MCF 10A (cell line): ENCODE data around the gene MYOCOS. TPM values are rescaled to one million over a fixed set of nuclear protein-coding genes. Genes with fewer than 3 reads are reported as not detected.

Experiments used
- Bru-seq: library from RNA; stranded (reverse); fragments of 400-500 nt; gene quantifications from one replicate; lab custom pipeline; 2021; lab: Mats Ljungman, UMichigan
- BruChase-seq, 2 experiments: library from RNA; stranded (reverse); fragments of 400-500 nt; gene quantifications; one replicate each; lab custom pipeline; 2021; lab: Mats Ljungman, UMichigan
- BruUV-seq: library from RNA; stranded (reverse); fragments of 400-500 nt; replicated peaks from 2 replicates; lab custom pipeline; 2021; lab: Mats Ljungman, UMichigan
- CTCF ChIA-PET: fragments of 300-600 bp; sonication (Branson Sonifier 250); formaldehyde crosslinking; extraction: SDS; loops from one replicate; lab custom pipeline; 2021; ENCODE audit warnings: antibody characterized with exemption, inconsistent platforms; lab: Yijun Ruan, JAX
- POLR2A ChIA-PET: fragments of 300-600, 350-650 bp; sonication (Branson Sonifier 250); formaldehyde crosslinking; extraction: SDS; loops from one replicate; lab custom pipeline; 2020; ENCODE audit warnings: antibody characterized with exemption, inconsistent platforms; lab: Yijun Ruan, JAX
- DNase-seq: peaks from one replicate; pipeline ENCODE4 v3.0.0-alpha.2; 2018; ENCODE audit not compliant: unreplicated experiment
- H3K27ac Mint-ChIP-seq: one replicate; pipeline ENCODE4 v1.8.0; 2022; ENCODE audit warnings: mild to moderate bottlenecking, low read depth, mixed read lengths; ENCODE audit not compliant: unreplicated experiment
- H3K27me3 Mint-ChIP-seq: one replicate; pipeline ENCODE4 v1.8.0; 2022; ENCODE audit warnings: mixed read lengths; ENCODE audit not compliant: insufficient read depth, unreplicated experiment
- H3K36me3 Mint-ChIP-seq: one replicate; pipeline ENCODE4 v1.8.0; 2022; ENCODE audit warnings: mild to moderate bottlenecking, moderate library complexity, mixed read lengths; ENCODE audit not compliant: insufficient read depth, unreplicated experiment
- H3K4me1 Mint-ChIP-seq: one replicate; pipeline ENCODE4 v1.8.0; 2022; ENCODE audit warnings: mixed read lengths; ENCODE audit not compliant: insufficient read depth, unreplicated experiment
- H3K4me3 Mint-ChIP-seq: one replicate; pipeline ENCODE4 v1.8.0; 2022; ENCODE audit warnings: mild to moderate bottlenecking, moderate library complexity, mixed read lengths; ENCODE audit not compliant: unreplicated experiment
- H3K9me3 Mint-ChIP-seq: one replicate; pipeline ENCODE4 v1.8.0; 2022; ENCODE audit warnings: mixed read lengths; ENCODE audit not compliant: unreplicated experiment
- intact Hi-C: fragments of 100-400 bp; cut with micrococcal nuclease; formaldehyde crosslinking; loops from 2 replicates; pipeline ENCODE4 v1.14.1; 2022
- long read RNA-seq: library from polyadenylated mRNA; stranded (forward); transcript quantifications from one replicate; pipeline ENCODE4 v2.0.0, GENCODE V29; 2022
- total RNA-seq: library from RNA; stranded (reverse); gene quantifications from 2 replicates; pipeline ENCODE4 v1.2.3, GENCODE V29; 2022
- TF ChIP-seq, protein P1 (sequence below): fragments of 200-600 bp; IDR thresholded peaks from one replicate; pipeline ENCODE4 v1.8.0; 2022; ENCODE audit warnings: antibody characterized with exemption, mild to moderate bottlenecking; ENCODE audit not compliant: unreplicated experiment

The MYOCOS gene
- total RNA-seq (0.23 and 0.25 TPM in 2 replicates), Bru-seq, nascent RNA (percentile 50 among the genes with signal in this experiment), BruChase-seq, experiment 1, labeled RNA remaining after a 6-hour chase (percentile 62 among the genes with signal in this experiment), BruChase-seq, experiment 2, labeled RNA remaining after a 2-hour chase (percentile 47 among the genes with signal in this experiment)
- long read RNA-seq: 0 reads

DNA sequence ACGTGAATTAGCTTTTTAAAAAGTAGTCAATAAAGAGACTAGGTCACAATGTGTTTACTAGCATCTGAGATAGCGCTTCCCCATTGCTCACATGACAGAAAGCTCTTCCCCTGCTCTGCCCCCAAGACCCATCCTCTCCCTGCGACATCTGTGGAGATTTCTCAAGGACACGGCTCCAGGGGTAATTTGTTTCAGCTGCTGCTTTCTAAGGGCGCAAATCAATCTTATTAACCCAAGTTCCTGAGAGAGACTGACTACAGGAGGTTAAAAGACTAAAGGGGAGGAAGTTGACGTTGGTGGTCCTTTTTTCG lies at the start of gene MYOCOS:
Gene MYOCOS, plus strand, starts transcription at position 92 of the 311 bp plus-strand sequence. CDS start 1,641 bp downstream, outside the sequence.
- no TSS peak for BruUV-seq
- intact Hi-C loops: no loop called here
- Mint-ChIP-seq H3K4me1 (no peaks in the 10 kb centered on the region), H3K27me3 (no peaks in the 10 kb centered on the region), H3K27ac (no peak within 1 kb of the TSS), H3K4me3 (no peak within 1 kb of the TSS), H3K9me3 (no peaks in the 10 kb centered on the region), H3K36me3 (no peaks in the 10 kb centered on the region)
- CTCF ChIA-PET: interaction anchor here (0.6 to 2.1 kb wide), 8 partner anchors 13 to 362 kb away, joined by 3 to 7 read pairs (median 4); no protein-coding TSS in a partner anchor
- DNase-seq: no peak
- POLR2A ChIA-PET: no interaction called here
- TF ChIP-seq, protein P1, sequence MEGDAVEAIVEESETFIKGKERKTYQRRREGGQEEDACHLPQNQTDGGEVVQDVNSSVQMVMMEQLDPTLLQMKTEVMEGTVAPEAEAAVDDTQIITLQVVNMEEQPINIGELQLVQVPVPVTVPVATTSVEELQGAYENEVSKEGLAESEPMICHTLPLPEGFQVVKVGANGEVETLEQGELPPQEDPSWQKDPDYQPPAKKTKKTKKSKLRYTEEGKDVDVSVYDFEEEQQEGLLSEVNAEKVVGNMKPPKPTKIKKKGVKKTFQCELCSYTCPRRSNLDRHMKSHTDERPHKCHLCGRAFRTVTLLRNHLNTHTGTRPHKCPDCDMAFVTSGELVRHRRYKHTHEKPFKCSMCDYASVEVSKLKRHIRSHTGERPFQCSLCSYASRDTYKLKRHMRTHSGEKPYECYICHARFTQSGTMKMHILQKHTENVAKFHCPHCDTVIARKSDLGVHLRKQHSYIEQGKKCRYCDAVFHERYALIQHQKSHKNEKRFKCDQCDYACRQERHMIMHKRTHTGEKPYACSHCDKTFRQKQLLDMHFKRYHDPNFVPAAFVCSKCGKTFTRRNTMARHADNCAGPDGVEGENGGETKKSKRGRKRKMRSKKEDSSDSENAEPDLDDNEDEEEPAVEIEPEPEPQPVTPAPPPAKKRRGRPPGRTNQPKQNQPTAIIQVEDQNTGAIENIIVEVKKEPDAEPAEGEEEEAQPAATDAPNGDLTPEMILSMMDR: no peak

DNA sequence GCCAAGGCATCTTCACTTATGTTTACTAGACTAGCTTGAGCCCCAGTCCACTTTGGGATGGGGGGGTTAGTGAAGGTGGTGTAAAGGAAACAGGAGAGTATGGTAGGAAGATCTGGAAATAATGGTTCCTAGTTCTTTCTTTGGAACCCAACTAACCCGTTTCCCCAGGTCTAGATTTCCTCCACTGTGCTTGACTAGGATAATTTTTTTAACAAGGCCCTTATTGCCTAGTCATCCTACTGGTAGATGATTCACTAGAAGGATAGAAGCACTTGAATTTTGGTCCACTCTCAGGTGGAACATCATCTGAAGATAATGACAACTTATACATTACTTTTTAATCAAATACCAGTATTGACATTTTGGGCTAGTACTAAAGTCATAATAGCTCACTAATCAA lies 45.9 kb upstream of the MYOCOS start:
- ChIA-PET CTCF (interaction anchor here (0.6 to 1.5 kb wide), 3 partner anchors 91 to 645 kb away, joined by 3 to 5 read pairs (median 4); partner anchors contain the start of gene PRRC2C), POLR2A (interaction anchor here (0.7 to 1.7 kb wide), 6 partner anchors 7 to 85 kb away, joined by 3 to 6 read pairs (median 4); no protein-coding TSS in a partner anchor)
- DNase-seq: no peak
- TF ChIP-seq, protein P1: no peak
- Mint-ChIP-seq H3K4me3 (no peak overlapping the region), H3K36me3 (peaks cover 88% of the 10 kb centered on the region), H3K27me3 (no peaks in the 10 kb centered on the region), H3K4me1 (no peaks in the 10 kb centered on the region), H3K27ac (no peak overlapping the region), H3K9me3 (no peaks in the 10 kb centered on the region)
- no TSS peak for BruUV-seq
- intact Hi-C loops: no loop called here

- H3K27ac Mint-ChIP-seq: peak overlapping the region; percentile 11
- peaks cover 6% of the 10 kb centered on the region for H3K4me1 Mint-ChIP-seq
- ChIA-PET CTCF (no interaction called here), POLR2A (interaction anchor here (0.9 to 1.2 kb wide), 2 partner anchors 12 to 13 kb away, joined by 3 read pairs; no protein-coding TSS in a partner anchor)
- peaks cover 76% of the 10 kb centered on the region for H3K36me3 Mint-ChIP-seq
- no peak for DNase-seq
- TF ChIP-seq, protein P1: no peak
- H3K4me3 Mint-ChIP-seq: no peak overlapping the region
- H3K27me3 Mint-ChIP-seq: no peaks in the 10 kb centered on the region
- no TSS peak for BruUV-seq
- no peaks in the 10 kb centered on the region for H3K9me3 Mint-ChIP-seq
- intact Hi-C loops: no loop called here
These were observed 40.8 kb upstream of the MYOCOS start for GRCh38 chr1:171581226-171581625.

GRCh38 chr1:171581766-171582165 lies 40.3 kb upstream of the MYOCOS start:
- Mint-ChIP-seq H3K27me3 (no peaks in the 10 kb centered on the region), H3K4me3 (no peak overlapping the region), H3K4me1 (peaks cover 6% of the 10 kb centered on the region), H3K27ac (peak overlapping the region; percentile 11), H3K9me3 (no peaks in the 10 kb centered on the region), H3K36me3 (peaks cover 76% of the 10 kb centered on the region)
- ChIA-PET POLR2A (interaction anchor here (1.2 kb wide), 1 partner anchor 14 kb away, joined by 3 read pairs; no protein-coding TSS in a partner anchor), CTCF (interaction anchor here (0.9 to 1.0 kb wide), 2 partner anchors 15 to 81 kb away, joined by 4 read pairs; no protein-coding TSS in a partner anchor)
- intact Hi-C loops: no loop called here
- TF ChIP-seq, protein P1: no peak
- BruUV-seq: no TSS peak
- DNase-seq: no peak
